H9 (cell line): ENCODE measurements around the gene CELF5. TPM values are rescaled to one million over a fixed set of nuclear protein-coding genes. Genes with fewer than 3 reads are reported as not detected.

Source experiments
- DNase-seq: peaks from one replicate; pipeline ENCODE4 v3.0.0-alpha.2; 2017
- H2AFZ ChIP-seq: one replicate; pipeline ENCODE4 v1.6.1; 2013; ENCODE audit warnings: mild to moderate bottlenecking, low read length, control low read depth, moderate library complexity
- H2AK5ac ChIP-seq: 2 replicates; pipeline ENCODE4 v1.6.1; 2013; ENCODE audit warnings: low read length, control low read depth, mixed read lengths; ENCODE audit not compliant: insufficient read length
- H2BK120ac ChIP-seq: one replicate; pipeline ENCODE4 v1.6.1; 2013; ENCODE audit warnings: low read depth, mild to moderate bottlenecking, low read length, control low read depth, inconsistent platforms; ENCODE audit not compliant: poor library complexity, severe bottlenecking
- H2BK12ac ChIP-seq: 2 replicates; pipeline ENCODE4 v1.6.1; 2013; ENCODE audit warnings: low read length, control low read depth, mixed read lengths, low read depth; ENCODE audit not compliant: insufficient read length
- H2BK15ac ChIP-seq: 2 replicates; pipeline ENCODE4 v1.6.1; 2013; ENCODE audit warnings: low read depth, low read length, control low read depth
- H2BK20ac ChIP-seq: one replicate; pipeline ENCODE4 v1.6.1; 2013; ENCODE audit warnings: low read depth, mild to moderate bottlenecking, low read length, control low read depth, inconsistent platforms; ENCODE audit not compliant: poor library complexity, severe bottlenecking
- H2BK5ac ChIP-seq: 2 replicates; pipeline ENCODE4 v1.6.1; 2013; ENCODE audit warnings: low read length, control low read depth, mixed read lengths; ENCODE audit not compliant: insufficient read length
- H3K14ac ChIP-seq: 2 replicates; pipeline ENCODE4 v1.6.1; 2013; ENCODE audit warnings: low read length, control low read depth; ENCODE audit not compliant: insufficient read depth
- H3K18ac ChIP-seq: 2 replicates; pipeline ENCODE4 v1.6.1; 2013; ENCODE audit warnings: low read depth, mild to moderate bottlenecking, mixed read lengths, low read length, control low read depth; ENCODE audit not compliant: insufficient read length
- H3K23ac ChIP-seq: 2 replicates; pipeline ENCODE4 v1.6.1; 2013; ENCODE audit warnings: low read length, control low read depth, mixed read lengths, low read depth; ENCODE audit not compliant: insufficient read length
- H3K23me2 ChIP-seq: 2 replicates; pipeline ENCODE4 v1.6.1; 2013; ENCODE audit warnings: low read depth, mild to moderate bottlenecking, mixed read lengths, low read length, control low read depth; ENCODE audit not compliant: insufficient read length, poor library complexity, severe bottlenecking
- H3K27ac ChIP-seq: 2 replicates; pipeline ENCODE4 v1.5.1; 2013; ENCODE audit warnings: low read length, control low read depth, mixed read lengths, low read depth; ENCODE audit not compliant: insufficient read length
- H3K27me3 ChIP-seq: 2 replicates; pipeline ENCODE4 v1.6.1; 2013; ENCODE audit warnings: low read length, control low read depth, inconsistent platforms; ENCODE audit not compliant: insufficient read depth
- H3K4ac ChIP-seq: 2 replicates; pipeline ENCODE4 v1.6.1; 2013; ENCODE audit warnings: low read depth, mild to moderate bottlenecking, control low read depth, inconsistent platforms, low read length, moderate library complexity
- H3K4me1 ChIP-seq: 2 replicates; pipeline ENCODE4 v1.6.1; 2013; ENCODE audit warnings: low read length, control low read depth, inconsistent platforms; ENCODE audit not compliant: insufficient read depth
- H3K4me2 ChIP-seq: 2 replicates; pipeline ENCODE4 v1.6.1; 2013; ENCODE audit warnings: low read length, control low read depth, mixed read lengths; ENCODE audit not compliant: insufficient read length, insufficient read depth
- H3K56ac ChIP-seq: 2 replicates; pipeline ENCODE4 v1.6.1; 2013; ENCODE audit warnings: low read depth, mild to moderate bottlenecking, mixed read lengths, low read length, control low read depth; ENCODE audit not compliant: insufficient read length
- H3K79me1 ChIP-seq: 2 replicates; pipeline ENCODE4 v1.6.1; 2013; ENCODE audit warnings: low read depth, mild to moderate bottlenecking, moderate library complexity, low read length, control low read depth, inconsistent platforms; ENCODE audit not compliant: insufficient read depth, poor library complexity, severe bottlenecking
- H3K79me2 ChIP-seq: 2 replicates; pipeline ENCODE4 v1.6.1; 2013; ENCODE audit warnings: low read length, control low read depth, inconsistent platforms; ENCODE audit not compliant: insufficient read depth
- H3K9ac ChIP-seq: 2 replicates; pipeline ENCODE4 v1.6.1; 2013; ENCODE audit warnings: low read length, control low read depth, mixed read lengths; ENCODE audit not compliant: insufficient read length; ENCODE audit errors: extremely low read depth
- H3K9me3 ChIP-seq: one replicate; pipeline ENCODE4 v1.6.1; 2013; ENCODE audit warnings: low read depth, low read length, inconsistent platforms; ENCODE audit not compliant: control insufficient read depth
- H3T11ph ChIP-seq: one replicate; pipeline ENCODE4 v1.6.1; 2013; ENCODE audit warnings: mild to moderate bottlenecking, low read length, control low read depth, inconsistent platforms
- H4K20me1 ChIP-seq: one replicate; pipeline ENCODE4 v1.6.1; 2013; ENCODE audit not compliant: control insufficient read depth, insufficient read length, insufficient read depth
- H4K5ac ChIP-seq: 2 replicates; pipeline ENCODE4 v1.6.1; 2013; ENCODE audit warnings: low read depth, mild to moderate bottlenecking, mixed read lengths, low read length, control low read depth; ENCODE audit not compliant: insufficient read length
- H4K8ac ChIP-seq: replicated peaks from 2 replicates; pipeline ENCODE4 v1.6.1; 2013; ENCODE audit warnings: low read length, control low read depth, mixed read lengths, low read depth; ENCODE audit not compliant: insufficient read length
- H4K91ac ChIP-seq: 2 replicates; pipeline ENCODE4 v1.6.1; 2013; ENCODE audit warnings: low read depth, mild to moderate bottlenecking, moderate library complexity, mixed read lengths, low read length, control low read depth; ENCODE audit not compliant: insufficient read length
- H3K27ac Mint-ChIP-seq, 3 experiments: 2 replicates in 2 of 3; 3 replicates in 1 of 3; pipeline ENCODE4 v1.8.0; 2020 to 2021; ENCODE audit warnings: mixed read lengths in 3 of 3, mild to moderate bottlenecking in 1 of 3, moderate library complexity in 1 of 3
- H3K27me3 Mint-ChIP-seq: 2 replicates; pipeline ENCODE4 v1.8.0; 2021; ENCODE audit warnings: low read depth, mild to moderate bottlenecking, moderate library complexity, mixed read lengths
- H3K36me3 Mint-ChIP-seq, 3 experiments: 2 replicates in 2 of 3; 3 replicates in 1 of 3; pipeline ENCODE4 v1.8.0; 2020 to 2021; ENCODE audit warnings: low read depth in 3 of 3, mixed read lengths in 3 of 3; ENCODE audit not compliant: insufficient read depth in 1 of 3
- H3K4me1 Mint-ChIP-seq, 2 experiments: 2 replicates each; pipeline ENCODE4 v1.8.0; 2020; ENCODE audit warnings: mixed read lengths in 2 of 2
- H3K4me3 Mint-ChIP-seq, 2 experiments: 2 replicates in 1 of 2; 3 replicates in 1 of 2; pipeline ENCODE4 v1.8.0; 2020 to 2021; ENCODE audit warnings: mild to moderate bottlenecking in 2 of 2, mixed read lengths in 2 of 2, moderate library complexity in 1 of 2
- H3K9me3 Mint-ChIP-seq, 2 experiments: 2 replicates in 1 of 2; 3 replicates in 1 of 2; pipeline ENCODE4 v1.8.0; 2020; ENCODE audit warnings: mild to moderate bottlenecking in 2 of 2, mixed read lengths in 2 of 2, moderate library complexity in 1 of 2
- WGBS: extraction: QIAGEN DNeasy Blood & Tissue Kit; methylation state at CpG from one replicate; pipeline ENCODE4 v1.1.7; 2013; ENCODE audit warnings: missing lambda C conversion rate, low lambda C conversion rate, mixed read lengths; ENCODE audit not compliant: insufficient read length; ENCODE audit errors: extremely low coverage; 5-methylcytosine and 5-hydroxymethylcytosine counted together
- total RNA-seq: library from RNA; stranded (reverse); gene quantifications from 2 replicates; pipeline ENCODE4 v1.2.1, GENCODE V29; 2021
- TF ChIP-seq, protein P1 (sequence below): fragments of 200-600 bp; sonication (generic); conservative IDR thresholded peaks from 3 replicates; pipeline ENCODE4 v1.8.0; 2021; ENCODE audit warnings: antibody characterized with exemption, mild to moderate bottlenecking

CELF5 gene
- total RNA-seq, 1 experiment from 2014 or later: 4.8 TPM

DNA sequence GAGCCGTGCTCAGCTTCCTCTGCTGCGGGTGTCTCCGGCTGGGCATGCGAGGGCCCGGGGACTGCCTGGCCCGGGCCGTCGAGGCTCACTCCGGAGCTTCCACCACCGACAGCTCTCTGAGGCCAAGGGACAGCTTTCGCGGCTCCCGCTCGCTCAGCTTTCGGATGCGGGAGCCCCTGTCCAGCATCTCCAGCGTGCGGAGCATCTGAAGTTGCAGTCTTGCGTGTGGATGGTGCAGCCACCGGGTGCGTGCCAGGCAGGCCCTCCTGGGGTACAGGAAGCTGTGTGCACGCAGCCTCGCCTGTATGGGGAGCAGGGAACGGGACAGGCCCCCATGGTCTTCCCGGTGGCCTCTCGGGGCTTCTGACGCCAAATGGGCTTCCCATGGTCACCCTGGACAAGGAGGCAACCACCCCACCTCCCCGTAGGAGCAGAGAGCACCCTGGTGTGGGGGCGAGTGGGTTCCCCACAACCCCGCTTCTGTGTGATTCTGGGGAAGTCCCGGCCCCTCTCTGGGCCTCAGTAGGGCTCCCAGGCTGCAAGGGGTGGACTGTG is 44.6 kb upstream of the CELF5 start:
- H3K18ac ChIP-seq: no peak overlapping the region
- H3K4me2 ChIP-seq: no peak overlapping the region
- peak; percentile 23 for DNase-seq
- H3K9me3 Mint-ChIP-seq: no peaks in the 10 kb centered on the region
- no peak overlapping the region for H3K9ac ChIP-seq
- no peaks in the 10 kb centered on the region for H3K27me3 ChIP-seq
- no peak overlapping the region for H3T11ph ChIP-seq
- H3K4me1 Mint-ChIP-seq: peaks cover 2 to 3% of the 10 kb centered on the region in 2 experiments; a peak in 1 of 4 replicates
- H3K56ac ChIP-seq: no peak overlapping the region
- H3K27me3 Mint-ChIP-seq: peaks cover 4% of the 10 kb centered on the region
- H3K4ac ChIP-seq: no peak overlapping the region
- no peak overlapping the region for H2BK120ac ChIP-seq
- H4K8ac ChIP-seq: no peak overlapping the region
- TF ChIP-seq, protein P1, sequence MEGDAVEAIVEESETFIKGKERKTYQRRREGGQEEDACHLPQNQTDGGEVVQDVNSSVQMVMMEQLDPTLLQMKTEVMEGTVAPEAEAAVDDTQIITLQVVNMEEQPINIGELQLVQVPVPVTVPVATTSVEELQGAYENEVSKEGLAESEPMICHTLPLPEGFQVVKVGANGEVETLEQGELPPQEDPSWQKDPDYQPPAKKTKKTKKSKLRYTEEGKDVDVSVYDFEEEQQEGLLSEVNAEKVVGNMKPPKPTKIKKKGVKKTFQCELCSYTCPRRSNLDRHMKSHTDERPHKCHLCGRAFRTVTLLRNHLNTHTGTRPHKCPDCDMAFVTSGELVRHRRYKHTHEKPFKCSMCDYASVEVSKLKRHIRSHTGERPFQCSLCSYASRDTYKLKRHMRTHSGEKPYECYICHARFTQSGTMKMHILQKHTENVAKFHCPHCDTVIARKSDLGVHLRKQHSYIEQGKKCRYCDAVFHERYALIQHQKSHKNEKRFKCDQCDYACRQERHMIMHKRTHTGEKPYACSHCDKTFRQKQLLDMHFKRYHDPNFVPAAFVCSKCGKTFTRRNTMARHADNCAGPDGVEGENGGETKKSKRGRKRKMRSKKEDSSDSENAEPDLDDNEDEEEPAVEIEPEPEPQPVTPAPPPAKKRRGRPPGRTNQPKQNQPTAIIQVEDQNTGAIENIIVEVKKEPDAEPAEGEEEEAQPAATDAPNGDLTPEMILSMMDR: no peak
- H4K5ac ChIP-seq: no peak overlapping the region
- H3K27ac Mint-ChIP-seq: no peak overlapping the region
- no peaks in the 10 kb centered on the region for H3K79me2 ChIP-seq
- H3K9me3 ChIP-seq: no peaks in the 10 kb centered on the region
- no peaks in the 10 kb centered on the region for H4K20me1 ChIP-seq
- H2AFZ ChIP-seq: no peak overlapping the region
- WGBS: no CpG with 5 or more reads among the region's 31 CpGs
- no peaks in the 10 kb centered on the region for H3K36me3 Mint-ChIP-seq
- peaks cover under 1% of the 10 kb centered on the region for H3K23me2 ChIP-seq
- no peak overlapping the region for H4K91ac ChIP-seq
- no peak overlapping the region for H2BK12ac ChIP-seq
- H3K27ac ChIP-seq: no peak overlapping the region
- no peak overlapping the region for H2BK20ac ChIP-seq
- no peak overlapping the region for H3K23ac ChIP-seq
- no peak overlapping the region for H2BK5ac ChIP-seq
- H3K14ac ChIP-seq: no peak overlapping the region
- no peak overlapping the region for H2BK15ac ChIP-seq
- no peaks in the 10 kb centered on the region for H3K4me1 ChIP-seq
- H3K4me3 Mint-ChIP-seq: no peak overlapping the region
- H3K79me1 ChIP-seq: no peaks in the 10 kb centered on the region
- no peak overlapping the region for H2AK5ac ChIP-seq
